Stimulated activated naive CD8-positive, alpha-beta T cell treated with anti-CD3 and anti-CD28 coated beads, Interleukin-15, Interleukin-2, amounts not matched to agents 100 ng/mL and 50 ng/mL, for 24 hours (primary cell): ENCODE results near the gene DOK5.

Experiments
- H3K27ac Mint-ChIP-seq: one replicate; pipeline ENCODE4 v1.8.0; 2021; ENCODE audit warnings: mild to moderate bottlenecking, mixed read lengths
- H3K27me3 Mint-ChIP-seq: one replicate; pipeline ENCODE4 v1.8.0; 2021; ENCODE audit warnings: mixed read lengths
- H3K36me3 Mint-ChIP-seq: one replicate; pipeline ENCODE4 v1.8.0; 2021; ENCODE audit warnings: low read depth, mixed read lengths
- H3K4me1 Mint-ChIP-seq: one replicate; pipeline ENCODE4 v1.8.0; 2021; ENCODE audit warnings: low read depth, mixed read lengths
- H3K4me3 Mint-ChIP-seq: one replicate; pipeline ENCODE4 v1.8.0; 2021; ENCODE audit warnings: mild to moderate bottlenecking, mixed read lengths
- H3K9me3 Mint-ChIP-seq: one replicate; pipeline ENCODE4 v1.8.0; 2021; ENCODE audit warnings: mixed read lengths

Gene DOK5

DNA sequence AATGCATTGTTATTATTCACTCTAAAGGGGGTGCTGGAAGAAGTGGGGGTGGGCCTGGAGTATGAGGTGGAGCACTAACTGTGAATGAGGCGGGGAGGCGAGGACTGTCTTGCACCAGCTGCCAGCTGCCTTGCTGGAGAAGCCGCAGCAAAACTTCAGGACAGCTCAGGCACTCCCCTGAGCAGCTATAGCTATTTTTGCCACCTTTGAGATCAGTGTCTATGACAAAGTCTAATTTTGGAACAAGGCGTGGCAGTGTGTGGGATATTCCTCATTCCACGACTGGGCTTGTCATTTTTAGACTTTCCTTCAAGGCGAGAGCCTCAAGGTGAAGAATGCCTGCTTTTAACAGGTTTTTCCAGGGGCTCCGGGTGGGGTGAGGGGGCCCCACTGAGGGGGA lies 143.8 kb downstream of the DOK5 start:
- no peaks in the 10 kb centered on the region for H3K36me3 Mint-ChIP-seq
- peaks cover 6% of the 10 kb centered on the region for H3K27me3 Mint-ChIP-seq
- H3K27ac Mint-ChIP-seq, result no peak overlapping the region
- H3K4me3 Mint-ChIP-seq, result no peak overlapping the region
- H3K4me1 Mint-ChIP-seq, result no peaks in the 10 kb centered on the region
- no peaks in the 10 kb centered on the region for H3K9me3 Mint-ChIP-seq

DNA sequence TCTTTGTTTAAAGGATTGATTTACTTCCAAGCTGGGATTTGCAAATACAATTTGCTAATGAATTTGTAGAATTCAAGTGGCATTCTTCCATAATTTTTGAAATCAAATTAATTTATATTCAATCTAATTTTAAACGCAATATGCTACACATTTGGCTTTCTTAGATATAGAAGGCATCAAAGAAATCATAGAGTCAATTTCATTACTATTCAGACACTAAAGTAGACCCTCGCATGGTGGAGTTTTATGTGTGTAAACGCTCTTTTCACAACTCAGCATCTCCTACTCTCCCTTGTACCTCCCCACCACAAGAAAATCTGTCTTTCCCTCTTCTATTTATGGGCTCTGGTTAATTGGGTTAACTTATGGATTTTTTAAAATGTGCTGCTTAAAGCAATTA lies 144.3 kb downstream of the DOK5 start:
- Mint-ChIP-seq H3K27me3 (peaks cover 6% of the 10 kb centered on the region), H3K36me3 (no peaks in the 10 kb centered on the region), H3K27ac (no peak overlapping the region), H3K9me3 (no peaks in the 10 kb centered on the region), H3K4me3 (no peak overlapping the region), H3K4me1 (no peaks in the 10 kb centered on the region)

DNA sequence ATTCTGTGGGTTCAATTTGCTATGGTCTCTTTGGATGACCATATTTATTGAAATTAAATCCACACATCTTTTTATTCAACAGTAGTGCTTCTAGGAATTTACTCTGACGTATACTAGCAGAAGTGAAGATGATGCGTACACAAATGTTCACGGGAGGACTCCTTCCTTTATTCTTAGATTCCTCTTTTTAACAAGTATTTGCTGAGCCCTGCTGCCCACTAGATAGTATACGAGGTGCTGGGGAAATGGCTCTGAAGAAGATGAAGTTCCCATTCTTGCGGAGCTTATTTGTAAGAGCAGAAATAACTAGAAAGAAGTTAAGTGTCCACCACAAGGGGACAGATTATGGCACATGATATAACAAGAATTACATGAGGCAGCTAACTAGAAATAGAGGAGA lies 145.2 kb downstream of the DOK5 start:
- Mint-ChIP-seq H3K9me3 (no peaks in the 10 kb centered on the region), H3K4me3 (no peak overlapping the region), H3K27ac (no peak overlapping the region), H3K4me1 (no peaks in the 10 kb centered on the region), H3K36me3 (no peaks in the 10 kb centered on the region), H3K27me3 (peaks cover 6% of the 10 kb centered on the region)

DNA sequence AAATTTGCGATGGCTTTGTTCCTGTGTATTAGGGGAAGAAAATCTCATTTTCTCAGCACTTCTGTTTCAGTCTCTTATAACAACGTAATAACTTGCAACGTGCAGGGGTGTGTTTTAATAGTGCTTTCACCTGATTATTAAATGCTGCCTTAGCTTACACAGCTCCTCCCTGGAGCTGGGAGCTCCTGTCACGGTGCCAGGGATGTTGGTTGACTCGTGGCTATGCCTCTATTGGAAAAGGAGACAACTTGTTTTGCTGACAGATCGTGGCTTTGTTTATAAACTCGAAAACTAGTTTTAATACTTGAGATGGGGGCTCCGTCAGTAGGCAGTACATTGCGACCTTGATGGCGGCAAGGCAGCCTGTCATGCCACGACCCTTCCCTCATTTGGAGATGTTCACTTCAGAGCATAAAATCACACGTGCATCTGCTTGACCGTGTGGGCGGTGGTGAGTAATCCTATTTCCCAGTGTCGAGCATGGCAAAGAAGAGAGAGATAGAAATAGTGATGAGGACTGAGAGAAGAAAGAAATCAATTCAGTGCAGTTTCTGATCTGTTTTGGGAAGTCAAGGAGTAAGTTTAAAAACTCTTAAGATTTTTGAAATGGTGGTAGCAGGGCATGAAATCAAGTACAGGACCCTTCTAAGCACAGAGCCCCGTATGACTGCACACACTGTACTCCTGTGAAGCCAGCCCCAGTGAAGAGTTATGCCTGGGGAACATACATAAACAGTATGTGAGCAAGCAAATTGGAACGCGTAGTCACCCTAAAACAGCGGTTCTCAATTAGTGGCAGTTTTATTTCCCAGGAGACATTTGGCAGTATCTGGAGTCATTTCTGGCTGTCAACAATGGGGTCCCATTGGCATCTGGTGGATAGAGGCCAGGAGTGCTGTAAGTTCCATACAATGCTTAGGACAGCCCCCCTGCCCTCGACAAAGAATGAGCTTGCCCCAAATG lies 147.2 kb downstream of the DOK5 start:
- Mint-ChIP-seq H3K4me1 (no peaks in the 10 kb centered on the region), H3K36me3 (no peaks in the 10 kb centered on the region), H3K27me3 (peaks cover 11% of the 10 kb centered on the region), H3K27ac (no peak overlapping the region), H3K4me3 (no peak overlapping the region), H3K9me3 (no peaks in the 10 kb centered on the region)

DNA sequence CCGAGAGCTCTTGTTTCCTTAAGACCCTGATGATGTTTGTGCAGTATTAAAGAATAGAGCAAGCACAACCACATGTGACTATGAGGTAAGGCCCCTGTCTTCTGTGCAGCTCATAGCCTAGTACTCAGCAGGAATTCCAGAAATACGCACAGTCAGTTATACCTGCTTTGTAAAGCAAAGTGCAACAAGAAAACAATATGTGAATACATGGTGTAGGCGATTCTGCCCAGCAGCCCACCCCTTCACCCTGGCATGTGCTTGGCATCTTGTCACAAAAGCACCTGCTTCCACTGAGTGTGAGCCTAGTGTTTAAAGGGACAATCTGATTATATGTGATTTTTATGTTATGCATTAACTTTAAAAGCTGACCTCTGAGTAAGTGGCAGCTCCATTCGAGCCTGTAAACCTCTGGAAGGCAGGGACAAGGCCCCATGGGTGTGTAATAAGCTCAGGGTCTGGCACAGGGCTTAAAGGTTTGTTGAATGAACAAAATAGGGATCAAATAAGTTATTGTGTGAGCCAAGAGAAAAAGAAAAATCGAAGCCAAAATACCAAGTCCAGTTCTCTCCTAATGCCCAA lies 148.7 kb downstream of the DOK5 start:
- H3K9me3 Mint-ChIP-seq, result no peaks in the 10 kb centered on the region
- no peaks in the 10 kb centered on the region for H3K4me1 Mint-ChIP-seq
- H3K36me3 Mint-ChIP-seq, result no peaks in the 10 kb centered on the region
- H3K27ac Mint-ChIP-seq, result no peak overlapping the region
- H3K4me3 Mint-ChIP-seq, result no peak overlapping the region
- H3K27me3 Mint-ChIP-seq, result peaks cover 14% of the 10 kb centered on the region

DNA sequence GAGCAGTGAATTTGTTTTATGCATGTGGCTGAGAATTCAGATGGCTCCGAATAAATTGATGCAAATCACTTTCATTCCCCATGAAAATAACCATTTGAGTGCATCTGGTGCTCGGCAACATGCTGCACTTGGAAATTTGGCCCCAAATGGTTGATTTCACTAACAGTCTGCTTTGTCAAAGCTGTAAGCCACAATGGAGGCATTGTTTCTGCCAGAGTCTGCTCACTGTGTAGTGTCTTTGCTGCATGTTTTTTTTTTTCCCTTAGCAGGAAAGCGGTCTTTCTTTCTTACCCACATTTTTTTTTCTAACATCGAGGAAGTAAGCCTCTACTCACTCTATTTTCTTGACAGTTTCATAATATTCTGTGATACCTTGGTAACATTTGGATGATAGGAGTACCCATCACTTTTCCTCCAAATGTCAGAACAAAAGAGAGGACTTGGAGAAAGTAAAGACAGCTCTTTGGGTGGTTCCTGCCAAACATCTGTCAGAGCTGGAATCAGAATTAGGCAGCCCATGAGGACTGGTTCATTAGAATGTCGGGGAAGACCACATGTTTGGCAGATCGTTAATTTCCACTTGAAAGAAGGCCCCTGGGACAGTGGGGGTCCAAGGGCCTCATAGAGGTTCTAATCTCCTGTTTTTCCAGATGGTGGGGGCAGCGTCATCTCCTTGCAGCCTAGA lies 149.5 kb downstream of the DOK5 start:
- no peaks in the 10 kb centered on the region for H3K9me3 Mint-ChIP-seq
- no peaks in the 10 kb centered on the region for H3K4me1 Mint-ChIP-seq
- no peak overlapping the region for H3K27ac Mint-ChIP-seq
- no peak overlapping the region for H3K4me3 Mint-ChIP-seq
- H3K27me3 Mint-ChIP-seq, result peaks cover 14% of the 10 kb centered on the region
- H3K36me3 Mint-ChIP-seq, result no peaks in the 10 kb centered on the region

DNA sequence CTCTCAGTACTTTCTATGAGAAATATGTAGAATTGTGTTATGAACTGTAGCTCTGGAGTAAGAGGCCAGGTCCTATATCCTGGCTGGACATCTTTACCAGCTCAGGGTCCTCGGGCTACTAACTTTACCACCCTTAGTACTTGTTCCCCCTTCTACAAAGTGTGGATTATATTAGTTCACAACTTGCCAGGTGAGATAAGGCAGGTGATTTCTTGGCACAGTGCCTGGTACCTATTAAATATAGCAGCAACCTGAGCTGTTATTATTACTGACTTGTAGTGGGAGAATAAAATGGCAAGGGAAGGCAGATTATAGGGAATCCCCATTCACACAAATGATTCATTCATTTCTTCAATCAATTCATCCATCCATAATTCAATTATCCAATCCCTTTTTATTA lies 150.1 kb downstream of the DOK5 start:
- Mint-ChIP-seq H3K27ac (no peak overlapping the region), H3K9me3 (no peaks in the 10 kb centered on the region), H3K4me1 (no peaks in the 10 kb centered on the region), H3K4me3 (no peak overlapping the region), H3K36me3 (no peaks in the 10 kb centered on the region), H3K27me3 (peaks cover 14% of the 10 kb centered on the region)

DNA sequence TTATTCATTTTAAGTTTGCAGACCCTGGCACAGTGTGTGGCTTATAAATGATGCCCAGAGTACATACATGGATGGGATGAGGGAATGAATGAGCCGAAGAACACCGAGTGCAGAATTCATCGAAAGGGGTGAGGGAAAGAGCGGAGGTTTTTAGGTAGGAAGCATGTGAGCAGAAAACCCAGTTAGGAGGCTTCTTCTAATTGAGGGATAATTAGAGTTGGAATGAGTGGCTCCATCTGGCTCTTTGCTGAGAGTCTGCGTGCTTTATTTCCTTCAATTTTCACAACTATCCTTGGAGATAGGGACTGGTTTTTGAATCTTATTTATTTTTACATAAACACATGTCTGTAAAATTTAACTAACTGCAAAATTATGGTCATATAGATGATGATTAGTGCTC lies 150.7 kb downstream of the DOK5 start:
- H3K27me3 Mint-ChIP-seq, result peaks cover 8% of the 10 kb centered on the region
- H3K36me3 Mint-ChIP-seq, result no peaks in the 10 kb centered on the region
- no peak overlapping the region for H3K4me3 Mint-ChIP-seq
- no peaks in the 10 kb centered on the region for H3K4me1 Mint-ChIP-seq
- no peak overlapping the region for H3K27ac Mint-ChIP-seq
- H3K9me3 Mint-ChIP-seq, result no peaks in the 10 kb centered on the region

DNA sequence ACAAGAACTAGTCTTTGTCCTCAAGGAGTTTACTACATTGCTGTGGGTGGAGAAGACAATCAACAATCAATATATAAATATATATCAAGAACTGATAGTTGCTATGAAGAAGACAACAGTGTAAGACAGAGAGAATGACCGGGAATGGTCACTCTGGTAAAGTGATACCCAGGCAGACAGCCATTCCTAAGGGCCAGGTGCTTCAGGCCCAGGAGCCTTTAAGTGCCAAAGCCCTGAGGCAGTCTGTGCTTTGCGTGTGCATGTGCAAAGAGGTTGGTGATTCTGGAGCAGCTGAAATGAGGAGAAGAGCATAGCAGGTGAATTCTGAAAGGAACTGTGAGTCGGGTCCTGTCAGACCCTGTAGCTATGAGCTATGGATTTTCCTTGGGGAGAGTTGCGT lies 154.2 kb downstream of the DOK5 start:
- no peak overlapping the region for H3K4me3 Mint-ChIP-seq

DNA sequence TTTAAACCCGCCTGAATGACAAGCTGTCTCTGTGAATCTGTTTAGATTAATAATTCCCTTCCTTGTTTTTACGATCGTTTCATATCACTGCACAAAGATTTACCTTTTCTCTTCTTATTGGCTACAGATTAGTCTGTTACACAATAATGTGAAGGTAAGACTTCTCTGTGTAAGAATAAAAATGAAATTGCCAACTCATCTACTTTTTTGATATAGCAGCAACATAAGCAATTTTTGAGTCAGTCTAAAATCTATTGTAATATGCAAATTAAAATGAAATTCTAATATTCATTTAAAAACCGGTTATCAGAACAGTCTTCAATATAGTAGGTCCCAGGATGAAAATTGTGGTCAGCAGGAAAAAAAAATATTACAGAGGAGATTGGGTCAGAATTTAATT lies 155.2 kb downstream of the DOK5 start:
- Mint-ChIP-seq H3K36me3 (no peaks in the 10 kb centered on the region), H3K4me1 (peaks cover 7% of the 10 kb centered on the region), H3K27me3 (peaks cover 11% of the 10 kb centered on the region), H3K4me3 (no peak overlapping the region), H3K27ac (no peak overlapping the region), H3K9me3 (no peaks in the 10 kb centered on the region)

More for the DNA sequence above, 154.2 kb downstream of the DOK5 start:
- Mint-ChIP-seq H3K4me1 (peaks cover 7% of the 10 kb centered on the region), H3K9me3 (no peaks in the 10 kb centered on the region), H3K27me3 (peaks cover 11% of the 10 kb centered on the region), H3K36me3 (no peaks in the 10 kb centered on the region), H3K27ac (no peak overlapping the region)

DNA sequence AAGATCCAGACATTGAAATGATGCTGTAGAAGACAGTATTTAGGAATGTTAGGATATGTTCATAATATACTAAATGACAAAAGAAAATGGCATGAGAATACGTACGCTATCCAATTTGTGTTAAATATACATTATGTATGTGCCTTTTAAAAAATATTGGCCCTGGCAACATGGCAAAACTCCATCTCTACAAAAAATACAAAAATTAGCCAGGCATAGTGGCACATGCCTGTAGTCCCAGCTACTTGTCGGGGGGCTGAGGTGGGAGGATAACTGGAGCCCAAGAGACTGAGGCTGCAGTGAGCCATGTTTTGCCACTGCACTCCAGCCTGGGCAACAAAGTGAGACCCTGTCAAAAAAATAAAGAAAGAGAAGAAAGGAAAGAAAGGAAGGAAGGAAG lies 155.7 kb downstream of the DOK5 start:
- H3K9me3 Mint-ChIP-seq, result no peaks in the 10 kb centered on the region
- H3K4me1 Mint-ChIP-seq, result peaks cover 7% of the 10 kb centered on the region
- H3K27ac Mint-ChIP-seq, result no peak overlapping the region
- no peaks in the 10 kb centered on the region for H3K36me3 Mint-ChIP-seq
- no peak overlapping the region for H3K4me3 Mint-ChIP-seq
- peaks cover 7% of the 10 kb centered on the region for H3K27me3 Mint-ChIP-seq

DNA sequence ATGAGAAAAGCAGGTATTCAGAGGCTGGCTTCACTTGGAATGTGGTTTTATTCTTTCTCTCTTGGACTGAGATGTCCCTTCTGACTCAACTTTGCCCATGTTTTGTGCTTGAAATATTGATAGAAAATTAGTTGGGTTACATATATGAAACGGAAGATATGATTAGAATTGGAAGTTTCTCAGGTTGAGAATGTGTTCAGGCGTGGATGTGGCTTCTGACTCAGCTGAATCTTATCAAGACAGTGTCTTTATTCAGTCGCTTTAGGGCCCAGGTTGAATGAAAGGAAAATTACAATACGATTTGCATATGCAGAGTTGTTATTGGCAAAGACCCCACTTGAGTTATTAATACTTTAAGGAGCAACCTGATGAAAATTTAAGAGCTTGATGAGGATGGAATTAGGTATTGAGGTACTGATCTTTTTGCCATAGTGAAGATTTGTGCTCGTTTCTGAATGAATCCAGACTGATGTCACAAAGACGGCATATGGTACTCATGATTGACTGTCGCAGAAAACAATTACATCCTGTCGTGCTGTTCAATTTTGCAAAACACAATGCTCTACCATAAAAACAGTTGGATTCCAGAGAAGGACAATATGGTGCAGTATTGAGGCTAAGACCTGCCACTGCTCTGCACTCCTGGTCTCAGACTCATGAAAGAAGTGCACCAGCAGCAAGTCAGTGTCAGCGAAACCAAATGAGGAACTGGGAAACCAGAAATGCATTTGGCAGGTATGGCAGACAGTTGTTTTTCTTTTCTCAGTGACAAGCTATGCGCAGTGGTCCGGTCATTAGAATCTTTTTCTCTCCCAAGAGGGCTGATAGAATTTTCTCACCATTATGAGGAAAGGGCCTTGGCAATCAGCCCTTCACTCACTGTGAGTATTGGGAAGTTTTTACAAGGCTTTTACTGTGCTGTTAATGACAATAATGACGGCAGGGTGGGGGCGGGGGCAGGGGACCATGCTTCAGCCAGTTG lies 158.3 kb downstream of the DOK5 start:
- Mint-ChIP-seq H3K9me3 (no peaks in the 10 kb centered on the region), H3K36me3 (no peaks in the 10 kb centered on the region), H3K27me3 (peaks cover 3% of the 10 kb centered on the region), H3K4me1 (peaks cover 7% of the 10 kb centered on the region), H3K4me3 (no peak overlapping the region), H3K27ac (no peak overlapping the region)

DNA sequence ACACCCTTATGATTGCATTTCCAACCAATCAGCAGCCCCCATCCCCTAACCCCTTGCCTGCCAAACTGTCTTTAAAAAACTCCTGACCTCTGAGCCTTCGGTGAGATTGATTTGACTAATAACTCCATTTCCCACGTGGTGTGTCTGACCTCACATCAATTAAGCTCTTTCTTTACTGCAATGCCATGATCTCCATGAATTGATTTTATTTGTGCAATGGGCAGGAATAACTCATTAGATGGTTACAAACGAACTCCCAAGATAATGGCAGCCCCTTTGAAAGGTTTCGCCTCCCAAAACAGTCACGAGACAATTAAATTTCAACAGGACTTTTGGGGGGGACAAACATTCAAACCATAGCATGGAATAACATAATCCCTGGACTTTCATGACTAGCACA lies 161.2 kb downstream of the DOK5 start:
- Mint-ChIP-seq H3K36me3 (no peaks in the 10 kb centered on the region), H3K4me3 (no peak overlapping the region), H3K27ac (no peak overlapping the region), H3K4me1 (peaks cover 7% of the 10 kb centered on the region), H3K27me3 (peaks cover 10% of the 10 kb centered on the region), H3K9me3 (no peaks in the 10 kb centered on the region)

DNA sequence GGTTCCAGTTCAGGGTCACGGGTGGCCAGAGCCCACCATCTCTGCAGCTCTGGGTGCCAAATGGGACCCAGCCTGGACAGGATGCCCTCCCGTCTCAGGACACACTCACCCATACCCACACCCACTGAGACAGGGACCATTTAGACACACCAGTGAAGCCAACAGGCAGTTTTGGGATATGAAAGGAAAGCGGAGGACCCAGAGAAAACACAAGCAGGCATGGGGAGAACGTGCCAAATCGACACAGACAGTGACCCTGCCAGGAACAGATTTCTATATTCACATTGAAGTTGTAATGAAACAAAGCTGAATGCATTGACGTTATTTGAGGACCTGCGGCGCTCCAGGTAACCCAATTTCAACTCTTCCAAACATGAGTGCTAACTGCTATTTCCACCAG lies 164.5 kb downstream of the DOK5 start:
- peaks cover 13% of the 10 kb centered on the region for H3K27me3 Mint-ChIP-seq
- no peak overlapping the region for H3K27ac Mint-ChIP-seq
- H3K36me3 Mint-ChIP-seq, result no peaks in the 10 kb centered on the region
- H3K4me1 Mint-ChIP-seq, result no peaks in the 10 kb centered on the region
- H3K9me3 Mint-ChIP-seq, result no peaks in the 10 kb centered on the region
- H3K4me3 Mint-ChIP-seq, result no peak overlapping the region
